Heart left ventricle (tissue), 16 donors: ENCODE data around the gene KRTAP10-4. TPM values are rescaled to one million over a fixed set of nuclear protein-coding genes. Genes with fewer than 3 reads are reported as not detected.
A peak's percentile ranks its signal among the peaks of the same experiment; 100 is the strongest.

ENCODE experiments used
- ATAC-seq, 4 donors: fragments of 200-7000 bp; cut with Tn5 transposase; one replicate each; pipeline ENCODE4 v1.9.1; 2020 to 2022; ENCODE audit warnings: moderate library complexity in 4 of 4, mild to moderate bottlenecking in 3 of 4, moderate number of reproducible peaks in 1 of 4
- DNase-seq, 5 donors: peaks; one replicate each; pipeline ENCODE4 v3.0.0-alpha.2; 2020
- H3K27ac ChIP-seq, 12 donors: fragments of 200-600 bp; sonication (generic) in 4 of 12; one replicate each; pipeline versions ENCODE4 v1.5.0 to v1.8.0; 2016 to 2022; ENCODE audit warnings: mild to moderate bottlenecking in 2 of 12
- H3K27me3 ChIP-seq, 9 donors: fragments of 200-600 bp; sonication (generic) in 2 of 9; one replicate each; pipeline versions ENCODE4 v1.5.1 to v1.8.0; 2016 to 2022; ENCODE audit warnings: mild to moderate bottlenecking in 3 of 9
- H3K36me3 ChIP-seq, 9 donors: fragments of 200-600 bp; sonication (generic) in 2 of 9; one replicate each; pipeline versions ENCODE4 v1.5.0 to v1.8.0; 2018 to 2022; ENCODE audit warnings: mild to moderate bottlenecking in 2 of 9
- H3K4me1 ChIP-seq, 12 donors: fragments of 200-600 bp; sonication (generic) in 4 of 12; one replicate each; pipeline versions ENCODE4 v1.5.0 to v1.8.0; 2016 to 2022; ENCODE audit warnings: mild to moderate bottlenecking in 3 of 12
- H3K4me3 ChIP-seq, 12 donors: fragments of 200-600 bp; sonication (generic) in 4 of 12; one replicate each; pipeline versions ENCODE4 v1.5.0 to v1.8.0; 2017 to 2022; ENCODE audit warnings: mild to moderate bottlenecking in 9 of 12, moderate library complexity in 4 of 12
- H3K9me3 ChIP-seq, 12 donors: fragments of 200-600 bp; sonication (generic) in 4 of 12; one replicate each; pipeline versions ENCODE4 v1.5.0 to v1.8.0; 2016 to 2022; ENCODE audit warnings: mild to moderate bottlenecking in 1 of 12
- POLR2A ChIP-seq, 2 donors: fragments of 450-650 bp; IDR thresholded peaks; one replicate each; pipeline ENCODE4 v1.6.1; 2017; ENCODE audit warnings: antibody characterized with exemption in 2 of 2, mild to moderate bottlenecking in 2 of 2, moderate library complexity in 2 of 2
- WGBS, 4 donors: extraction: QIAGEN DNeasy Blood & Tissue Kit in 2 of 4; methylation state at CpG; one replicate each; pipeline versions ENCODE4 v1.1.5 to v1.1.7; 2013 to 2018; 5-methylcytosine and 5-hydroxymethylcytosine counted together
- intact Hi-C, 10 donors: fragments of 100-400 bp; cut with DNase I; formaldehyde crosslinking; loops; one replicate each; pipeline versions ENCODE4 v1.11.1 to v1.14.2; 2022
- polyA plus RNA-seq, 2 donors: library from polyadenylated mRNA; stranded (reverse); fragments of 200-250 nt; gene quantifications; one replicate each; pipeline ENCODE4 v1.2.3, GENCODE V29; 2013
- total RNA-seq, 9 donors: library from RNA; depleted of rRNA in 2 of 9; stranded (reverse); fragments of >200 nt in 2 of 9; fragmentation: NEBNext Ultra II Directional in 3 of 9; extraction: Animal tissue kit (Norgen Biotek cat#: 25700) in 3 of 9; gene quantifications; one replicate each; pipeline versions ENCODE4 v1.1.0 to v1.2.4, GENCODE V29; 2016 to 2023
- TF ChIP-seq, protein P1 (sequence below), 12 donors: fragments of 200-600 bp; sonication (generic) in 4 of 12; IDR thresholded peaks; one replicate each; pipeline versions ENCODE4 v1.5.0 to v1.8.0; 2018 to 2022; ENCODE audit warnings: antibody characterized with exemption in 12 of 12, mild to moderate bottlenecking in 5 of 12
- donor health status: ischemic (EF 13 %, LVEDD 7.1; RV severe dilation, severe dysfunction).
- donor health status: healthy with polysubstance abuse.
- donor health status: DM: no; HTN: yes; CAD: no.
- donor health status: DM: no; HTN: no; CAD: no.
- donor health status: ischemic (EF 25% LVEDD 6.9; RV normal size, moderate dysfunction).
- donor health status: ischemic (EF 25% LVEDD 5.7; RV mildly dilated, moderate dysfunction).
- donor health status: healthy.
- donor health status: DM: yes; HTN: yes; CAD: no.
- donor health status: ischemic (EF 35%, LVEDD 5.7; RV mildly dilated, moderate dysfunction).
- donor health status: nonischemic (EF 11% LVEDD 7.7; RV severe dilation, severe dysfunction).
- donor health status: DM: yes; HTN: yes; CAD: no.
- donor health status: PGD.
- donor health status: ischemic (EF 29% LVEDD 5.4; RV normal size, mild dysfunction).
- donor health status: nonischemic (EF 23%, LVEDD 6.1; RV moderate dilation, normal function).

KRTAP10-4 gene
- total and polyA plus RNA-seq, 11 donors: not detected

DNA sequence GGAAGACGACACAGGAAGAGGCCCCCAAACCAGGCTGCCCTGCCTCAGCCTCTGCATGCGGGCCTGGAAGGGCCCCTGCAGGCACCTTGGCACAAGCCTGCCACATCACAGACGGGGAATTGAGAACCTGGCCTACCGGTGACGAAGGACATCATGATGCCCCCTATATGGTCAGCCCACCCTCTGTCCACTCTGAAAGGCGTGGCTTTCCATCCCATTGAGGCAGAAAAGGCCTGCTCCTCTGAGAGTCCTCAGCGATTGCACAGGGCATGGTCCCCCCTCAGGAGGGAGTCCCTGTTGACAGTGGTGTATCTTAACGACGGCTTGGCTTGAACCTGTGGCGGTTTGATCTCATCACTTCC, 44.9 kb upstream of the KRTAP10-4 start:
- TF ChIP-seq, protein P1, sequence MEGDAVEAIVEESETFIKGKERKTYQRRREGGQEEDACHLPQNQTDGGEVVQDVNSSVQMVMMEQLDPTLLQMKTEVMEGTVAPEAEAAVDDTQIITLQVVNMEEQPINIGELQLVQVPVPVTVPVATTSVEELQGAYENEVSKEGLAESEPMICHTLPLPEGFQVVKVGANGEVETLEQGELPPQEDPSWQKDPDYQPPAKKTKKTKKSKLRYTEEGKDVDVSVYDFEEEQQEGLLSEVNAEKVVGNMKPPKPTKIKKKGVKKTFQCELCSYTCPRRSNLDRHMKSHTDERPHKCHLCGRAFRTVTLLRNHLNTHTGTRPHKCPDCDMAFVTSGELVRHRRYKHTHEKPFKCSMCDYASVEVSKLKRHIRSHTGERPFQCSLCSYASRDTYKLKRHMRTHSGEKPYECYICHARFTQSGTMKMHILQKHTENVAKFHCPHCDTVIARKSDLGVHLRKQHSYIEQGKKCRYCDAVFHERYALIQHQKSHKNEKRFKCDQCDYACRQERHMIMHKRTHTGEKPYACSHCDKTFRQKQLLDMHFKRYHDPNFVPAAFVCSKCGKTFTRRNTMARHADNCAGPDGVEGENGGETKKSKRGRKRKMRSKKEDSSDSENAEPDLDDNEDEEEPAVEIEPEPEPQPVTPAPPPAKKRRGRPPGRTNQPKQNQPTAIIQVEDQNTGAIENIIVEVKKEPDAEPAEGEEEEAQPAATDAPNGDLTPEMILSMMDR (IDR thresholded peaks at IDR 0.05): no peak
- no peak for TF ChIP-seq POLR2A (IDR thresholded peaks at IDR 0.05)
- DNase-seq (peak in 1 of 5 donors; percentile 21), ATAC-seq (no peak)
- no peak overlapping the region for H3K27ac ChIP-seq
- 82 to 87% (median 85%) methylated on average over 5 to 10 of the region's 10 CpGs for WGBS, 4 donors
- peaks cover 0 to 13% (median 0%) of the 10 kb centered on the region in 9 donors for H3K27me3 ChIP-seq
- H3K4me1 ChIP-seq: no peaks in the 10 kb centered on the region
- H3K4me3 ChIP-seq: no peak overlapping the region
- H3K36me3 ChIP-seq: no peaks in the 10 kb centered on the region
- intact Hi-C loops: no loop called here
- no peaks in the 10 kb centered on the region for H3K9me3 ChIP-seq

DNA sequence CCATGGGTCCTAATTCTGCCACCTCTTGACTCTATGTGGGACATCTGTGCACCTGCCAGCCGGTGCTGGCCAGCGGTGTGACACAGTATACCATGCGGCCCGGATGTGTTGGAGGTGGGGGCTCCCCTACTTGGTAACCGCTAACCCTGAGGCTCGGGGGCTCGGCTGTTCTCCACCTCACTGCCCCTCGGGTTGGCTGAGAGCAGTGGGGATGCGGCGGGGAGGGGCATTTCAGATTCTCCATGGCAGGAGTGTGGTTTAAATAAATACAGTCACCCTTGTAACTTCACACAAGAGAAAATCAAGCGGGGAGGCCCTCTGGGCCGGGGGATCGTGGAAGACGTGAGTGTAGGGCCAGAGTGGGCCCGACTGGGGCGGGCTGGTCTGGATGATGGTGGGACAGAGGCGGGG, 44.5 kb upstream of the KRTAP10-4 start:
- no peak for TF ChIP-seq POLR2A (IDR thresholded peaks at IDR 0.05)
- TF ChIP-seq, protein P1 (IDR thresholded peaks at IDR 0.05): no peak
- Histone ChIP-seq H3K4me3 (no peak overlapping the region), H3K9me3 (no peaks in the 10 kb centered on the region), H3K36me3 (no peaks in the 10 kb centered on the region), H3K4me1 (no peaks in the 10 kb centered on the region), H3K27ac (no peak overlapping the region), H3K27me3 (peaks cover 0 to 13% (median 0%) of the 10 kb centered on the region in 9 donors)
- DNase-seq: peak in 3 of 5 donors; percentile 12 to 34 (median 17)
- intact Hi-C loops: no loop called here
- 92 to 94% (median 93%) methylated on average over 15 to 17 of the region's 17 CpGs for WGBS, 4 donors
- no peak for ATAC-seq

DNA sequence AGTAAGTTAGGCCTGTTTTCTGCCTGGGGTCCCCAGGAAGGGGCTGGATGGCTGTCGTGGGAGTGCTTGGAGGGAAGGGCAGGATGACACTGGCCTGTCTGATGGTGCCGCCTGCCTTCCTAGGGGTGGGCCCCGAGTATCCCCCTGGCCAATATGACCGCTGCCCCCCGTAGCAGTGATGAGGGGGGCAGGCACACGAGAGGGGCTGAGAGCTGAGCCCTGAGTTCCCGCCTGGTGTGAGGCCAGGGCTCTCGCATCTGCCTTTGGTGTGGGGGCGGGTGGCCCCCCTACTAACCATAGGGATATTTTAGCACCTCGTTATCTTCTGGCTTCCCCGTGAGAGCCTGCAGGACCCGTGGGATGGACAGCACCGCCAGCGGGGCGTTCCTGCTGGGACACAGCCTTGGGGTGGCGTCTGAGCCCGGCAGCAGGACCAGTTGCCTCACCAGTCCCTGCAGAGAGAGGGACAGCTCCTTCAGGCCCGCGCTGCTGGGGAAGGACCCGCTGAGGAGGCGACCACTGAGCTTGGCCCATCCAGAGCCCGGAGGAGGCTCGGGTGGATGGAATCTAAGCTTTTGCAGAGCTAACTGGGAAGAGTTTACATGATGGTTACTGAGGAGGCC, 43.9 kb upstream of the KRTAP10-4 start:
- WGBS, 4 donors: 61 to 67% (median 63%) methylated on average over 6 to 23 of the region's 23 CpGs
- H3K4me1 ChIP-seq: no peaks in the 10 kb centered on the region
- H3K27me3 ChIP-seq: peaks cover 0 to 13% (median 0%) of the 10 kb centered on the region in 9 donors
- no peaks in the 10 kb centered on the region for H3K9me3 ChIP-seq
- H3K4me3 ChIP-seq: no peak overlapping the region
- intact Hi-C loops: no loop called here
- ATAC-seq: no peak
- peak in 1 of 5 donors; percentile 6 for DNase-seq
- no peak overlapping the region for H3K27ac ChIP-seq
- no peaks in the 10 kb centered on the region for H3K36me3 ChIP-seq
- TF ChIP-seq, protein P1 (IDR thresholded peaks at IDR 0.05): no peak
- no peak for TF ChIP-seq POLR2A (IDR thresholded peaks at IDR 0.05)

DNA sequence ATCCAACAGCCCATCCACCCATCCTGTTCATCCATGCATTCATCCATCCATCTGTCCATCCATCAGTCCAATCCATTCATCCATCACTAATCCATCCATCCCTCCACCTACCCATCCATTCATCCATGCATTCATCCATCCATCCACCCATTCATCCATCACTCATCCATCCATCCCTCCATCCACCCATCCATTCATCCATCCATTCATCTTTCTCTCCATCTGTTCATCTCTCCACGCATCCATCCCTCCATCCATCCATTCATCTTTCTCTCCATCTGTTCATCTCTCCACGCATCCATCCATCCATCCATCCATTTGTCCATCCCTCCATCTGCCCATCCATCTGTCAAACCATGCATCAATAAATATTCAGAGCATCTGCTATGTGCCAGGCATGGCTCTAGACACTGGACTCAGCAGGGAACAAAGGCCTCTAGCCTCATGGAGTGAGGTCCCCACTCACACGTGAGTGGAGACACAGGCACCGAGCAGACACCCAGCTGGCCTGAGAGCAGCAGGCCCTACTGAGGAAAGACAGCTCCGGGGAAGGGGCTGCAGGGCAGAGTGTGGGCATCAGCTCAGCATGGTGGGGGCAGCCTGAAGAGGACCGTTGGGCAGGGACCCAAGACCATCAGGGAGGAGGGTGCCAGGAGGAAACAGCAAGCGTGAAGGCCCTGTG, 43.2 kb upstream of the KRTAP10-4 start:
- H3K4me1 ChIP-seq: no peaks in the 10 kb centered on the region
- TF ChIP-seq, protein P1 (IDR thresholded peaks at IDR 0.05): no peak
- no peak for TF ChIP-seq POLR2A (IDR thresholded peaks at IDR 0.05)
- intact Hi-C loops: no loop called here
- ATAC-seq: no peak
- no peak overlapping the region for H3K27ac ChIP-seq
- WGBS, 4 donors: 81 to 90% (median 86%) methylated on average over 7 of the region's 7 CpGs
- no peak overlapping the region for H3K4me3 ChIP-seq
- H3K9me3 ChIP-seq: no peaks in the 10 kb centered on the region
- peak in 1 of 5 donors; percentile 18 for DNase-seq
- no peaks in the 10 kb centered on the region for H3K36me3 ChIP-seq
- H3K27me3 ChIP-seq: peaks cover 0 to 13% (median 0%) of the 10 kb centered on the region in 9 donors
